Activated naive CD4-positive, alpha-beta T cell treated with anti-CD3 and anti-CD28 coated beads, Interleukin-2, amount 10 ng/mL, durations not matched to agents 7 days and 5 days (primary cell): ENCODE data around the gene NFKBIL1.
A peak's percentile ranks its signal among the peaks of the same experiment; 100 is the strongest.

Source experiments
- CTCF ChIA-PET: fragments of 350-600 bp; sonication (Branson Sonifier 250); formaldehyde crosslinking; loops from one replicate; lab custom pipeline; 2021; ENCODE audit warnings: antibody characterized with exemption; lab: Charles Lee
- DNase-seq: peaks from one replicate; pipeline ENCODE4 v3.0.0-alpha.2; 2020
- H3K27ac Mint-ChIP-seq: one replicate; pipeline ENCODE4 v1.8.0; 2021; ENCODE audit warnings: mild to moderate bottlenecking, moderate library complexity, mixed read lengths
- H3K27me3 Mint-ChIP-seq: one replicate; pipeline ENCODE4 v1.8.0; 2021; ENCODE audit warnings: mild to moderate bottlenecking, mixed read lengths
- H3K36me3 Mint-ChIP-seq: one replicate; pipeline ENCODE4 v1.8.0; 2021; ENCODE audit warnings: mixed read lengths
- H3K4me1 Mint-ChIP-seq: one replicate; pipeline ENCODE4 v1.8.0; 2021; ENCODE audit warnings: mixed read lengths
- H3K4me3 Mint-ChIP-seq: one replicate; pipeline ENCODE4 v1.8.0; 2021; ENCODE audit warnings: mild to moderate bottlenecking, moderate library complexity, mixed read lengths
- H3K9me3 Mint-ChIP-seq: one replicate; pipeline ENCODE4 v1.8.0; 2021; ENCODE audit warnings: mixed read lengths

Gene NFKBIL1

GRCh38 chr6:31530659-31531058 is 16.7 kb upstream of the NFKBIL1 start:
- H3K4me1 Mint-ChIP-seq = peaks cover 23% of the 10 kb centered on the region
- no peak for DNase-seq
- H3K27me3 Mint-ChIP-seq = no peaks in the 10 kb centered on the region
- CTCF ChIA-PET = no interaction called here
- no peak overlapping the region for H3K27ac Mint-ChIP-seq
- peaks cover 59% of the 10 kb centered on the region for H3K36me3 Mint-ChIP-seq
- H3K9me3 Mint-ChIP-seq = no peaks in the 10 kb centered on the region
- no peak overlapping the region for H3K4me3 Mint-ChIP-seq

GRCh38 chr6:31531162-31531561 is 16.2 kb upstream of the NFKBIL1 start:
- H3K9me3 Mint-ChIP-seq = no peaks in the 10 kb centered on the region
- DNase-seq = no peak
- peaks cover 28% of the 10 kb centered on the region for H3K4me1 Mint-ChIP-seq
- no peak overlapping the region for H3K27ac Mint-ChIP-seq
- no peaks in the 10 kb centered on the region for H3K27me3 Mint-ChIP-seq
- no peak overlapping the region for H3K4me3 Mint-ChIP-seq
- CTCF ChIA-PET = no interaction called here
- H3K36me3 Mint-ChIP-seq = peaks cover 64% of the 10 kb centered on the region

- no peak overlapping the region for H3K27ac Mint-ChIP-seq
Observed at GRCh38 chr6:31531771-31532643, 15.4 kb upstream of the NFKBIL1 start.

GRCh38 chr6:31532644-31533454 is 14.6 kb upstream of the NFKBIL1 start:
- CTCF ChIA-PET = no interaction called here
- H3K27ac Mint-ChIP-seq = peak overlapping the region; percentile 19
- H3K4me3 Mint-ChIP-seq = no peak overlapping the region
- H3K4me1 Mint-ChIP-seq = peaks cover 39% of the 10 kb centered on the region
- H3K27me3 Mint-ChIP-seq = no peaks in the 10 kb centered on the region
- no peaks in the 10 kb centered on the region for H3K9me3 Mint-ChIP-seq
- H3K36me3 Mint-ChIP-seq = peaks cover 76% of the 10 kb centered on the region
- DNase-seq = no peak

More at GRCh38 chr6:31531771-31532643, 15.4 kb upstream of the NFKBIL1 start:
- Mint-ChIP-seq H3K4me3 (no peak overlapping the region), H3K36me3 (peaks cover 71% of the 10 kb centered on the region), H3K4me1 (peaks cover 34% of the 10 kb centered on the region), H3K27me3 (no peaks in the 10 kb centered on the region), H3K9me3 (no peaks in the 10 kb centered on the region)
- CTCF ChIA-PET = no interaction called here
- no peak for DNase-seq

- DNase-seq = no peak
- H3K9me3 Mint-ChIP-seq = no peaks in the 10 kb centered on the region
- H3K27ac Mint-ChIP-seq = peak overlapping the region; percentile 19
- peaks cover 76% of the 10 kb centered on the region for H3K36me3 Mint-ChIP-seq
- no peak overlapping the region for H3K4me3 Mint-ChIP-seq
- CTCF ChIA-PET = no interaction called here
- H3K4me1 Mint-ChIP-seq = peaks cover 43% of the 10 kb centered on the region
- no peaks in the 10 kb centered on the region for H3K27me3 Mint-ChIP-seq
Observed at GRCh38 chr6:31533455-31533841, 14.0 kb upstream of the NFKBIL1 start.

DNA sequence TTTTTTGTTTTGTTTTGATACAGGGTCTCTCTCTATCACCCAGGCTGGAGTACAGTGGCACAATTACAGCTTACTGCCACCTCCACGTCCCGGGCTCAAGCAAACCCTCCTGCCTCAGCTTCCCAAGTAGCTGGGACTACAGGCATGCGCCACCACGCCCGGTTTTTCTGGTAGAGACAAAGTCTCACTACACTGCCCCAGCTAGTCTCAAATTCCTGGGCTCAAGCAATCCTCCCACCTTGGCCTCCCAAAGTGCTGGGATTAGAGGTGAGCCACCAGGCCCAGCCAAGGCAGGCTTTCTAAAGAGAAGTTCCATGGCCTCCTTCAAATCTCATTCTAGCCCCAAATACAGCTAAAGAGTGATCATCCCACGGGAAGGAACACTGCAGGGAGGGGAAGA is 13.4 kb upstream of the NFKBIL1 start:
- Mint-ChIP-seq H3K4me3 (no peak overlapping the region), H3K9me3 (no peaks in the 10 kb centered on the region), H3K27ac (no peak overlapping the region), H3K36me3 (peaks cover 80% of the 10 kb centered on the region), H3K27me3 (no peaks in the 10 kb centered on the region), H3K4me1 (peaks cover 48% of the 10 kb centered on the region)
- DNase-seq = no peak
- CTCF ChIA-PET = no interaction called here

DNA sequence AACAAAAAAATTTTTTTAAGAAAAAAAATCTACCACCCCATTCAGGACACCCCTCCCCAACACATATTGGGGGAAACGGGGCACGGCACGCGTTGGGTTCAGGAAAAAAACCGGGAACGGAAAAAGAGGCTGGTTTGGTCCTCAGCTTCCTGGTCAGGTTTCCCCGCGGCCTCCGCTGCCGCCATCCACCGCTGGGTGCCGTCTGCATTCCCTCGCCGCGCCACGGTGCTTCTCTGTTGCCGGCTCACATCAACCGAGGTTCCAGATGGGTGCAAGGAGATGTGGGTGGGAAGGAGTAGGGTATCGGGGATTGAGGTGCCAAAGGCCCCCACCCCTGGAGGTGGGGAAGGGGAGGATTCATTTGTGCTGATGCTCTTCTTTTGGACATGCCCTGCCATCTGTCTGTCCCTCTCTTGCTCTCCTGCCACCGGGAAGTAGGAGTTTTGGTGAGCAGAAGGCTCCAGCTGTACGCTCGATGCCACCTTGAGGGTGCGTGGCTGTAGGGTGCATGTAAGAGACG is 12.8 kb upstream of the NFKBIL1 start:
- Mint-ChIP-seq H3K27ac (no peak overlapping the region), H3K36me3 (peaks cover 86% of the 10 kb centered on the region), H3K9me3 (no peaks in the 10 kb centered on the region), H3K4me3 (no peak overlapping the region), H3K27me3 (no peaks in the 10 kb centered on the region), H3K4me1 (peaks cover 54% of the 10 kb centered on the region)
- DNase-seq = no peak
- CTCF ChIA-PET = no interaction called here

GRCh38 chr6:31535538-31536324 is 11.7 kb upstream of the NFKBIL1 start:
- DNase-seq = no peak
- CTCF ChIA-PET = interaction anchor here (1.4 kb wide), 1 partner anchor 62 kb away, joined by 5 read pairs; no protein-coding TSS in a partner anchor
- Mint-ChIP-seq H3K36me3 (peaks cover 85% of the 10 kb centered on the region), H3K9me3 (no peaks in the 10 kb centered on the region), H3K4me1 (peaks cover 65% of the 10 kb centered on the region), H3K27ac (no peak overlapping the region), H3K4me3 (no peak overlapping the region), H3K27me3 (no peaks in the 10 kb centered on the region)

- H3K36me3 Mint-ChIP-seq = peaks cover 67% of the 10 kb centered on the region
- no peak for DNase-seq
- H3K4me3 Mint-ChIP-seq = peak overlapping the region; percentile 99
- CTCF ChIA-PET = interaction anchor here (1.3 to 5.9 kb wide), 2 partner anchors 42 to 58 kb away, joined by 3 to 31 read pairs; no protein-coding TSS in a partner anchor
- no peaks in the 10 kb centered on the region for H3K27me3 Mint-ChIP-seq
- no peaks in the 10 kb centered on the region for H3K9me3 Mint-ChIP-seq
- peak overlapping the region; percentile 6 for H3K27ac Mint-ChIP-seq
- H3K4me1 Mint-ChIP-seq = peaks cover 69% of the 10 kb centered on the region
Observed at GRCh38 chr6:31538805-31539400, 8.5 kb upstream of the NFKBIL1 start.

- CTCF ChIA-PET = interaction anchor here (0.7 to 5.9 kb wide), 6 partner anchors 10 to 140 kb away, joined by 3 to 31 read pairs (median 9); no protein-coding TSS in a partner anchor
- Mint-ChIP-seq H3K4me3 (peak overlapping the region; percentile 99), H3K27me3 (no peaks in the 10 kb centered on the region), H3K9me3 (no peaks in the 10 kb centered on the region), H3K27ac (peak overlapping the region; percentile 98), H3K4me1 (peaks cover 68% of the 10 kb centered on the region), H3K36me3 (peaks cover 51% of the 10 kb centered on the region)
- no peak for DNase-seq
Observed at GRCh38 chr6:31540640-31541039, 6.8 kb upstream of the NFKBIL1 start.

- Mint-ChIP-seq H3K36me3 (peaks cover 45% of the 10 kb centered on the region), H3K4me1 (peaks cover 67% of the 10 kb centered on the region), H3K4me3 (peak overlapping the region; percentile 99), H3K9me3 (no peaks in the 10 kb centered on the region), H3K27ac (peak overlapping the region; percentile 98), H3K27me3 (no peaks in the 10 kb centered on the region)
- DNase-seq = peak; percentile 80
- CTCF ChIA-PET = interaction anchor here (0.7 to 5.9 kb wide), 8 partner anchors 10 to 144 kb away, joined by 3 to 31 read pairs (median 4); partner anchors contain the start of gene NCR3
Observed at GRCh38 chr6:31541059-31541657, 6.2 kb upstream of the NFKBIL1 start.

DNA sequence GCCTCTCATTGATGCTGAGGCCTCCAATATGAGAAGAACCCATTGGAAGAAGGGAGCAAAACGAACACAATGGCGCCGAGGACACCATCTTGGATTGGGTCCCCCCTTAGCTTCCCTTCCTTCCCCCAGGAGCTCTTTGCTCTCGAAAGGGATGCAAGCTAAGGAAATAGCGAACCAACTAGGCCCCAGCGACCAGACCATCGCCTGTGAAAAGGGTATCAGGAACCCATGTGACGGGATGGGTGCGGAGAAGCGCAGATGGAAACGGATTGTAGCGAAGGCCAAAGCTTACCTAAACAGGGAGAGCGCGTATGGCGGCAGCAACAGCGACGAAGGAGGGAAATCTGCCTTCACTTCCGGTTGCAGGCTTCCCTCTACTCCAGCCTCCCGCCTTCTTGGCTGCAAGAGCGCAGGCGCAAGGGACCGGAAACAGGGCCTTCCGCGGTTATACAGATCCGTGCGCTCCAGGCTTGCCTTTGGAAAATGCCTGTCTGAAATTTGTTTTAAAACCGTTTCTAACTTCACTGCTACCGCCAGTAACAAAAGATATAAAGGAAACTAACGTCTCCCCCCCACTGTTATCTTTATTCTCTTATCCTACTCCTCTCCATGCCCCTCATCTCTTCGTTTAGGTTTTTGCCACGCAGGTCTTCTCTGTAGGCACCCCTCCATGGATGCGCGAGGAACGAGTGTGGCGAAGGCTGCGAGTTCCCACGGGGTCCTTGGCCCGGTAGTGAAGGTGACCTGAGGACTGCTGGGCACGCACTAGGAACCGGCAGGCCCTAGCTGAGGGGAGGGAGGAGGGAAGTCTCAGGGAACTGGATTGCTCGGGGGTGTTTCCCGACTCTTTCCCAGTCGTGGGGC is 5.5 kb upstream of the NFKBIL1 start, which contains the start of gene DDX39B:
Gene DDX39B (minus strand): TSS at position 346 of the 864 bp plus-strand sequence. CDS start 1,471 bp downstream, outside the sequence.
- no peaks in the 10 kb centered on the region for H3K9me3 Mint-ChIP-seq

More for the DNA sequence above, 5.5 kb upstream of the NFKBIL1 start, which contains the start of gene DDX39B:
- peaks cover 68% of the 10 kb centered on the region for H3K4me1 Mint-ChIP-seq
- no peaks in the 10 kb centered on the region for H3K27me3 Mint-ChIP-seq
- CTCF ChIA-PET = interaction anchor here (1.1 to 5.9 kb wide), 8 partner anchors 9 to 321 kb away, joined by 3 to 31 read pairs (median 4); partner anchors contain the start of gene NCR3
- peak within 1 kb of the TSS; percentile 98 for H3K27ac Mint-ChIP-seq
- peaks cover 39% of the 10 kb centered on the region for H3K36me3 Mint-ChIP-seq
- peak within 1 kb of the TSS; percentile 99 for H3K4me3 Mint-ChIP-seq
- DNase-seq = peak; percentile 95
